GM21723 (cell line): Measurements from ENCODE around the gene LILRA5.
"Not testable (repeated sequence)": the region's sequence is repeated elsewhere in the genome, so short reads cannot be mapped to it uniquely, and the experiment has no call there.

ENCODE experiments used
- ATAC-seq: cut with Tn5 transposase; IDR thresholded peaks from one replicate; pipeline ENCODE4 v1.9.1; 2021; ENCODE audit warnings: mild to moderate bottlenecking, moderate library complexity; ENCODE audit not compliant: unreplicated experiment

Gene LILRA5

GRCh38 chr19:54335164-54335563 lies 22.2 kb upstream of the LILRA5 start:
- no peak for ATAC-seq

DNA sequence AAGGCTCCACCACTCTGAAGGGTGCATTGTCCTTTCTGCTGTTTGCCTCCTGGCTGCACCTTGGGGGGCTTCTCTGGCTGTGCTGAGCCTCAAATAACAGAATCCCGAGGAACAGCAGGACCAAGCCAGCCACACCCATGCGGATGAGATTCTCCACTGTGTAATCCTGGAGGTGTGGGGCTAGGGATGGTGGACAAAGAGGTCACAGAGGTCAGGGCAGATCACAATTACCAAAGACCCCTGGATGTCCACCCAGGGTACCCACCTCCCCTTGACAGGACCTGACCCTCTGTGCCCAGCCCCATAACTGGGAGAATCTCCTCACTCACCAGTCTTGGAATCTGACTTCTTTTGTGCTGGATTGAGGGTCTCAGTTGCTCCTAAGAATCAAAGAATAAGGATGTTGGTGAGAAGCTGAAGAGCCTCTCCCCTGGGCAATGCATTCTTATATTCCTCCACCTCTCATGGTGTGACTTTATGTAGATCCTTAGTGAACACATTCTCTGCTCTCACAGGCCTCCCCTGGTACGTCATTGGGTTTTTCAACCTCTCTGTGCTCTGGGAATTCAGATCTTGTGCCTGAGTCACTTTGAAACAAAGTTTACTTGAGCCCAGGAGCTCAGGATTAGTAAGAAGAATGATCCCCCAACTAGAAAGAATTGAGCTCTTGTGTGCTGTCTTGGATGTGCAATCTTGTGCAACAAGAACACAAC lies 20.8 kb upstream of the LILRA5 start:
- no peak for ATAC-seq

DNA sequence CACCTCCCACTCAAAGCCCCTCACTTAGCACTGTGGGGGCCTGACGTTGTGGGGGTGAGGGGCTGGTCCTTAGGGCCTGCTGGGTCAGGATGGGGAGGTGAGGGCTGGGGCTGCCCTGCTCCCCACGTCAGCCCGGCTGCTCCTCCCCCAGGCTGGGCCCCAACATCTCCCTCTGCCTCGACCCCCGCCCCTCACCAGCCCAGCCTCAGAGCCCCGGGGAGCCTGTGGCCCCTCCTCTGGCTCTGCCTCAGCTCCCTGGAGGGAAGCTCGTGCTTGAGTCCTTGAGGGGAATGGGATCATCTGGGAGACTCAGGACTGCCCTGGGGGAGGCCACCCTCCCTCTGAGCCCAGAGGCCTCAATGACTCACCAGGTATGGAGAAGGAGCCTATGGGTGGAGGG lies 19.2 kb upstream of the LILRA5 start:
- no peak for ATAC-seq

- no peak for ATAC-seq
Observed at GRCh38 chr19:54331626-54332025, 18.7 kb upstream of the LILRA5 start.

GRCh38 chr19:54329476-54330165 lies 16.7 kb upstream of the LILRA5 start:
- no peak for ATAC-seq

- not testable (repeated sequence) for ATAC-seq
Observed at GRCh38 chr19:54328781-54329180, 15.8 kb upstream of the LILRA5 start.

DNA sequence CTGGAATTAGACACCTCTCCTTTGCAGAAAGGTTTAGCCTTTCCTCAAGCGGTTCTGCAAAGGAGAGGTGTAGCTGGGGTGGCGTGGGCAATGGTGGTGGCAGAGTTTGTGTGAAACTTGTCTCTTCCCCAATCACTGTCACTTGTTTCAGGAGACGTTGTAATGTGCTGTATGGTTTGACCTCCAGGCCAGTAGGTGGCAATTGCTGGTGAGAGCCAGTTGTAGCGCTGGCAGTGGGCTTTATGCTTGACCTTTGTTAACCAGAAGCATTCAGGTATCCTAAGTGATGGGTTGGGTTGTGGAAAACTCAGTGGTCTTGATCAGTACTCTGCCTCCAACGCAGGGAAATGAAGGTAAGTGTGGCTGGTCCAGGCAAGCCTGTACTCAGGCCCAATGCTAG lies 12.7 kb upstream of the LILRA5 start:
- no peak for ATAC-seq

DNA sequence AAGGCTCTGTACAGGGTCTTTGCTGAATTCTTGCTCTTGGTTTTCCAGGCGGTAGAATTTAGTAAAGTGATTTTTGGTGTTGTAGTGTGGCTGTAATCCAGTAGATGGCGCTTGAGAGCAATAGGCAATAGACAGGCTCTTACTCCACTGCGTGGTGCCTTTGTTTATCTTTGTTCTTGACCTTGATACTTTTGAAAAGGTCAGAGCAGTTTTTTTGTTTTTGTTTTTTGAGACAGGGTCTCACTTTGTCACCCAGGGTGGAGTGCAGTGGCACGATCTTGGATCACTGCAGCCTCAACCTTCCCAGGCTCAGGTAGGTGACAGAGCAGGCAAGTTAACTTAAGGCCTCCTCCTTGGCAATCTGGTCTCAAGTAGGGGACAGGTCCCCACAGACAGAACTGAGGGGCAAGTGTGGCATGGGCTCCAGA lies 12.2 kb upstream of the LILRA5 start:
- ATAC-seq, result no peak

GRCh38 chr19:54324071-54324470 lies 11.1 kb upstream of the LILRA5 start:
- no peak for ATAC-seq

GRCh38 chr19:54322934-54323333 lies 10.0 kb upstream of the LILRA5 start:
- not testable (repeated sequence) for ATAC-seq

DNA sequence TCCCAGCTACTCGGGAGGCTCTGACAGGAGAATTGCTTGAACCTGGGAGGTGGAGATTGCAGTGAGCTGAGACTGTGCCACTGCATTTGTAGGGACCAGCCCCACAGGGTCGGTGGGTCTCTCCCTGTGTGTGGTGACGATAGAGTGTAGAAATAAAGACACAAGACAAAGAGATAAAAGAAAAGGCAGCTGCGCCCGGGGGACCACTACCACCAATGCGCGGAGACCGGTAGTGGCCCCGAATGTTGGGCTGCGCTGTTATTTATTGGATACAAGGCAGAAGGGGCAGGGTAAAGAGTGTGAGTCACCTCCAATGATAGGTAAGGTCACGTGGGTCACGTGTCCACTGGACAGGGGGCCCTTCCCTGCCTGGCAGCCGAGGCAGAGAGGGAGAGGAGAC lies 9.3 kb upstream of the LILRA5 start:
- not testable (repeated sequence) for ATAC-seq

GRCh38 chr19:54319892-54320670 lies 7.1 kb upstream of the LILRA5 start:
- no peak for ATAC-seq

DNA sequence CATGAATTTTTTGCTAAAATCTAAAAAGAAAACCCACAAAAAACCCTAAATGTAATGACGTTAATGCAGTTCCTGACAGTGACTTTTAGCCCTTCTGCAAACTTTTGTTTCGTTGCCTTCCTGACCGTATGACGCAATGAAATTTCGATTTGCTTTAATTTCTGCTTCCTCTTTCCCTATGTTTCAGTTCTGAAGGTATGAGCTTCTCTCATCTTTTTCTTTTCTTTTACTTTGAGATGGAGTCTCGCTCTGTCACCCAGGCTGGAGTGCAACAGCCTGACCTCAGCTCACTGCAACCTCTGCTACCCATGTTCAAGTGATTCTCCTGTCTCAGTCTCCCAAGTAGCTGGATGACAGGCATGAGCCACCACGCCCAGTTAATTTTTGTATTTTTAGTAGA lies 6.1 kb upstream of the LILRA5 start:
- no peak for ATAC-seq

GRCh38 chr19:54317965-54318240 lies 4.9 kb upstream of the LILRA5 start:
- ATAC-seq, result no peak

- ATAC-seq, result no peak
Observed at GRCh38 chr19:54317108-54317964, 4.4 kb upstream of the LILRA5 start.

GRCh38 chr19:54316746-54317107 lies 3.8 kb upstream of the LILRA5 start:
- no peak for ATAC-seq

GRCh38 chr19:54315956-54316355 lies 3.0 kb upstream of the LILRA5 start:
- no peak for ATAC-seq

DNA sequence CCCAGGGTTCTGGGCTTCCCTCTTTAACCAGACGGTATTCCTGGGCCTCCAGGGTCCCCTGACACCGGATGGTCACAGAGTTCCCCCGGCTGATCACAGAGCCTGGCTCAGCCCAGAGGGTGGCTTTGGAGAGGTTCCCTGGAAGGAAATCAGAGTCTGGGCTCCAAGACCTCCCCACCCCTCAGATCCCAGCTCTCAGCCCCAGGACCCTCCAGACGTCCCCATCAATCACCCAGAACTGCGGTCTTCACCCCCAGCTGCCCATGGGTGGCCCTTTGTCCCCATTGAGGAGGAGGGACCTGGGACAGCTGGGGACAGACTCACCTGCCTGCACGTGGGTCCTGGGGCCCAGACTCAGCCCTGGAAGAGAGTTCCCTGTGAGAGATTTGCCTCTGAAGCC lies 955 bp downstream of the LILRA5 start:
- ATAC-seq, result no peak

- ATAC-seq, result no peak
Observed at GRCh38 chr19:54311486-54311885, 1.5 kb downstream of the LILRA5 start.

GRCh38 chr19:54310543-54310942 lies 2.4 kb downstream of the LILRA5 start:
- ATAC-seq, result no peak

GRCh38 chr19:54309811-54310210 lies 3.2 kb downstream of the LILRA5 start:
- no peak for ATAC-seq
